Measurements from ENCODE around the gene AKR1C1.
"Not testable (repeated sequence)": the region's sequence is repeated elsewhere in the genome, so short reads cannot be mapped to it uniquely, and the experiment has no call there.

Gene AKR1C1

DNA sequence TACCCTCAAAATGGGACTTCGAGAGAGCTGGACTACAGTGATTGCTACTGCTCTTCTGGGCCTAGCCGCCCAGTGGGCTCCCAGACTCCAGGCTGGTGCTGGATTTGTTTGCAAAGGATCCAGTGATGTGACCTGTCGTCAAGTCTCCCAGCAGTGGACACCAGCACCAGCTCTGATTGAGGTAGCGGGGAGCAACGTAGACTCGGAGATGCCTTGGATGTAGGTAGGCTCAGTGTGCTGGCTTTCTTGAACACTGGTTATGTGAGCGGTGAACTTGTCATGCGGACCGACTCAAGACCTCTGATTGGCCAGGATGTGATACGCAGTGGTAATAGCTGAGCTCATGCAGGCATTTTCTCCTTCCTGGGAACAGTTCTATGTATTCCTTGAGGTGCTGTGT is 21.0 kb downstream of the AKR1C1 start:
- DNase-seq (ENCODE audit: low read depth) = no peak

DNA sequence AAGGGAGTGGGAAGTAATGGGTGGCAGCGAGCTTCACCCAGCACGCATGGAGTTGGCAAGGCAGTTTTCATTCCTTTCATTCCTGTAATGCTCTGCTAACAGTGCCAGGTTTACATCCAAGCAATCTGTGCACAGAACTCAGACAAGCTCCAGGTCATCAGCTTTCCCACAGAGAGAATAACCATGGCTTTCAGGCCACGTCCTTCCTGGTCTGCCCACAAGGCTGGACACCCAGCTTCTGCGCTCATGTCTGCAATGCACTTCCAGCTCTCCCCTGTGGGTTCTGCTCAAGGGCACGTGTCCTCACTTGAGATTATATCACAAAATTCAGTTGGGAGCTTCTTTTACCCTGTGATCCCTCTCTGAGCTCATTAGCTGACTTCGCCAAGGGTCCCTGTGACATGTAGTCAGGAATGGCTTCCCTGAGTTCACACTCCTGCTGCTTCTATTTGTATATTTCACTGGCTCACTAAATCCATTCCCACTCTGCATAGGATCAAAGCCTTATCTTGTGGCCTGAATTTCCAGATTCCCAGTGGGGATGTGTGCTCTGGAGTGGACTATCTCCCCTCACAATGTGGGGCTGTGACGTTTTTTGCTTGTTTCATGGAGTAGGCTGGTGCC is 21.9 kb downstream of the AKR1C1 start:
- DNase-seq (ENCODE audit: low read depth) = no peak

DNA sequence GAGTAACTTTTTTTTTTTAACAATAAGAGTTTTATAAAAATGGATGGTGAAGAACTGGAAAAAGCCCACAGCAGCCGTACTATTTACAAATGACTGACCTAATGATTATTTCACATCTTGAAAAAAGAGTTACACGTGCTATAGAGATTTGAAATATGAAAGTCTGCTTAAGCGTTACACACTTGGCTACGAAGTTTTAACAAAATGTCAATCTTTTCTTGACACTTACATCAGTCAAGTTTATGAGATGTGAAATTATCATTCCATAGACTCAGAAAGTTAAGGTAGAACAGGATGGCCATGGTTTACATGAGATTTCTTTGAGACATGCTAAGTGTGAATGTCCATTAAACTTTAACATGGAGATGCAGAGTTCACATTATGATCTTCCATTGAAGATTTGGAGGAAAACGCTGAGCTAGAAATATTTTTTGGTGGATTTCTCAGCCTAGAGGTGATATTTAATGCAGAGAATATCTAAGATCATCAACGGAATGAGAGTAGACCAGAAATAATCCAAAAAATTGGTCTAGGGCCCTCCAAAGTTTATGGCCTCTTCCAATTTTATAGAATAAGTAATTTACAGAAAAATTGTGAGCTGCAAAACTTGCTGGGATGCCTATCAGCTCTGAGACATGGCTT is 24.9 kb downstream of the AKR1C1 start:
- DNase-seq (ENCODE audit: low read depth) = not testable (repeated sequence)

DNA sequence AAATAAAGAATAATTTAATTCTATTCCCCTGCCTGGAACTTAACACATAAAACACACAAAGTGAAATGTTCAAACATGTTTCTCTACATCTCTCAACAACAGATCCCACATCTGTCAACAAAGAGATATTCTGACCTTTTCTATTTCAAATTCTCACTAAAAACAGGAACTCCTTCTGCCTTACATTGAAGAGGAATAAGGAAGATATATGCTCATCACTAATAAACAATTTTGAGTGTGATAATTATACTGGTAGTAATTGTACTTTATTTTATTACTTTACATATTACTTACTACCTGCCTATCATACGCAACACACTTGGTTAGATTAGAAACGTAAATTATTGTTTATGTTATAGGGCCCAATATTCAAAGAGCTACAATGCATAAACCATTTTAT is 27.0 kb downstream of the AKR1C1 start:
- no peak for DNase-seq (ENCODE audit: low read depth)

- DNase-seq (ENCODE audit: low read depth) = not testable (repeated sequence)
Measured at GRCh38 chr10:4991463-4991862, 28.2 kb downstream of the AKR1C1 start.

DNA sequence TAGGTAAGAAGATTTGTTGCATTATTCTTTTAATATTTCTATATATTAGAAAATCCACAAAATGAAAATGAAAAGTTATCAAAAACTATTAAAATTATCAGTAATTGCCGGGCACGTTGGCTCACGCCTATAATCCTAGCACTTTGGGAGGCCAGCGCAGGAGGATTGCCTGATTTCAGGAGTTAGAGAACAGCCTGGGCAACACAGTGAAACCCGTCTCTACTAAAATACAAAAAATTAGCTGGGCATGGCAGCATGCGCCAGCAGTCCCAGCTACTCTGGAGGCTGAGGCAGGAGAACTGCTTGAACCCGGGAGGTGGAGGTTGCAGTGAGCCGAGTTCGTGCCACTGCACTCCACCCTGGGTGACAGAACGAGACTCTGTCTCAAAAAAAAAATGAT is 29.3 kb downstream of the AKR1C1 start:
- not testable (repeated sequence) for DNase-seq (ENCODE audit: low read depth)

- DNase-seq (ENCODE audit: low read depth) = not testable (repeated sequence)
Measured at GRCh38 chr10:4994260-4994659, 31.0 kb downstream of the AKR1C1 start.

- no peak for DNase-seq (ENCODE audit: low read depth)
Measured at GRCh38 chr10:4998671-4999070, 35.5 kb downstream of the AKR1C1 start.

DNA sequence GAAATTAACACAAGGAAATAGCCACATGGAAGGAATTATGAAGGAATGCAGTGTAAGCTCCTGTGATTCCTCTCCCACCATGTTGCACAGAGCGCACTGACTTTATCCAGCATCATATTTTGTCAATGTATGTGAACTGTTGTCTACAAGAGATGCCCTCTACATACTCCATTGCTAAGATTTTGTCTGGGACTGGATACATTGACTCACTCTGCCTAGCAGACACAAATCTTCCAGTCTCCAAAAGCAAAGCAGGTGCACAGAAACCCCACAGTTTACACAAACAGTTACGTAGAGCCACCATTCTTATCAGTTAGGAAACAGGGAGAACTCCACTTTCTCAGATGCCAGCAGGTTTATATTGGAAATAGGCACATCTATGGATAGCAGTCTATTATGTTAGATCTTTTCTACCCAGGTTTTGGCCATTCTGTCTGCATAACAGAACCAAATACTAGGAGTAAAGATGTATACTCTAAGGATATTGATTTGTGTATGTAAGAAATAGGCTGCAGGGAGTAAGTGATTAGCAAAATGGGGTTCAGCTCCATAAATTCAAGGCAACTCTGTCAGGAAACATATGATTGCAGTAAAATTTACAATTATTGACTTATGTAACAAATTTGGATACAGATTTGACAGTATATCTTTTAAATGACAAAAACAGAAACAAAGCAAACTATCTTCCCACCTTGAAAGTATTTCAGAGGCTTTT is 39.0 kb downstream of the AKR1C1 start:
- no peak for DNase-seq (ENCODE audit: low read depth)

DNA sequence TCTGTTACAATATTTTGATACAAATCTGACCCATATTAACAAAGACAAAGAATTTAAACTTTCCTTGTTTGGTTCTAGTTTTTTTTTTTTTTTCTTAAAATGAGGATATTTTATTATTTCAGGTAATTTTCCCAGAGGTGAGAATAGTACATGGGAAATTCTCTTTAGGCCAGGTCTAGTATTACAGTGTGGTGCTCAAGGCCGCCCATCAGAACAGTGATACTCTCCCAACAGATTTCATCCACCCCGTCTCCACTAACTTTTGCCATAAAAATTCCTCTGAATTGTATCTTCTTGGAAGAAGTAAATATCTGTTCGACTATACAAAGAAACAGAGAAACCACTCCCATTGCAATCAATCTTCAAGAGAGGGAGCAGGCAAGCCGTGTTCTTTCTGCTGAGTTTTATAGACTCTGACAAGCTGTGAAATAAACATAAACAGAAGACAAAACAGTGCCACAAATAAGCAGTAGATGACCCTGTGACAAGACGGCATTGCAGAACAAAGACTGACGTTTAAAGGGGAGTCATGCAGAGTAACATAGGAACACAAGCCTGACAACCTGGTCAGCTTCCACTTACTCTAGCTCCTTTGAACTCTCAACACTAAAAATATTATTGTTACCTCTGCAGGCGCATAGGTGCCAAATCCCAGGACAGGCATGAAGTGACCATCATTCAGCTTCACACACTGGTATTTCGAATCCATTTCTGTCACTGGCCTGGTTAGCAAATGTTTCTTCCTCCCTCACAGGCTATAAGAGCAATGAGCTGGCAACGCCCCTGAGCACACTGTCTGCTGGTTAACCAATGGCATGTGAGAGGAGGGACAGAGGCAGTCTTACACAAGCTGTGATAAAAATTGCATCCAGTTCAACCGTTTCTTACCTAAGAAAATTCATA is 40.2 kb downstream of the AKR1C1 start, which contains the start of gene AKR1C2:
Gene AKR1C2 (minus strand): TSS at position 731 of the 903 bp plus-strand sequence. CDS start 22 bp downstream, at position 709.
- not testable (repeated sequence) for DNase-seq (ENCODE audit: low read depth)

DNA sequence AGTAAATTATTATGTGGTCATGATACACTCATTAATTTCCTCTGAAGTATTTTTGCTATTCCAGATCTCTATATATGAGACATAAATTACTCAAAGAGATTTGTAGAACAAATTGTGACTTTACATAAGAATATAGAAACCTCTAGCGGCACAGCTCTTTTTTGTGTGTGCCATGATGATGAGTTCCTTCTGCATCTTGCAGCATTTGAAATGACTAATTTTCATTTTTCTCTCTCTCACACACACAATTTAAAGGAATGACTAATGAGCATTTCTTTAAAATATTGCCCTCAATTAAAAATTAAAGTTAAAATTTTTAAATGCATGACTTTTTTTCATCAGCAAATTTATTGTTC is 40.8 kb downstream of the AKR1C1 start:
- DNase-seq (ENCODE audit: low read depth) = not testable (repeated sequence)

GRCh38 chr10:5004501-5004900 is 41.3 kb downstream of the AKR1C1 start:
- not testable (repeated sequence) for DNase-seq (ENCODE audit: low read depth)

- DNase-seq (ENCODE audit: low read depth) = not testable (repeated sequence)
Measured at GRCh38 chr10:5008857-5009548, 45.8 kb downstream of the AKR1C1 start.

DNA sequence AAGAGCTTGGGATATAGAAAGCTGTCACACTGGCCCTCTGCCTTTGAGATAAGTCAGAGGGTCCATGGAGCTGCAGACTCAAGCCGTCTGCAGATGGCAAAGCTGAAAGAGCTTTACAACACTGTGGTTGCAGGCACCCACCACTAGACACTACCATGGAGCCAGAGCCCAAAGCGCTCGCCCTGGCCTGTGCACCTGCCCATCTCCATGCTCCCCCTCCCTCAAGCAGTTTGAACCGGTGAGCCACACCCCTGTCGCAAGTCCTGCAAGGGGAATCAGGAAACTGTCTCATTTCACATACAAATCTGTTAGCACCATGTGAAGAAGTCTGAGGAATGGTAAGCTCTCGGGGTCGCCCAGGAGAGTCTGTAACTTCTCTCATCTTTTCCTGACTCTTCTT is 46.8 kb downstream of the AKR1C1 start:
- not testable (repeated sequence) for DNase-seq (ENCODE audit: low read depth)

GRCh38 chr10:5011392-5011791 is 48.2 kb downstream of the AKR1C1 start:
- DNase-seq (ENCODE audit: low read depth) = not testable (repeated sequence)

DNA sequence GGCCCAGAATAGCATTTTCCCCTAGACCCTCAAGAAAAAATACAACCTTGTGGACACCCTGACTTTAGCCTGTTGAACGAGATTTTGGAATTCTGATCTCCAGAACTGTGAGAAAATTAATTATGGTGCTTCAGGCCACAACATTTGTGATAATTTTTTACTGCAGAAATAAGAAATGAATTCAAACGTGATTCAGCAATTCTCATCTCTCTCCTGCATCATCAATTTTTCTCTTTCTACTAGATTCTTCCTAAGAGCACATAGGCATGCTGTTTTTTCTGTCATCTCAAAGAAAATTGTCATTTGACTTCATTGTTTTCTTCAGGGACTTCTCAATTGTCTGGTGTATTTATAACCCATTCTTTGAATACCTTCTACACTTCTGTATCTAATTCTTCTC is 49.4 kb downstream of the AKR1C1 start:
- DNase-seq (ENCODE audit: low read depth) = no peak

- DNase-seq (ENCODE audit: low read depth) = no peak
Measured at GRCh38 chr10:5013385-5013784, 50.2 kb downstream of the AKR1C1 start.

GRCh38 chr10:5014200-5014910 is 51.1 kb downstream of the AKR1C1 start:
- not testable (repeated sequence) for DNase-seq (ENCODE audit: low read depth)

- no peak for DNase-seq (ENCODE audit: low read depth)
Measured at GRCh38 chr10:5014936-5015335, 51.7 kb downstream of the AKR1C1 start.

DNA sequence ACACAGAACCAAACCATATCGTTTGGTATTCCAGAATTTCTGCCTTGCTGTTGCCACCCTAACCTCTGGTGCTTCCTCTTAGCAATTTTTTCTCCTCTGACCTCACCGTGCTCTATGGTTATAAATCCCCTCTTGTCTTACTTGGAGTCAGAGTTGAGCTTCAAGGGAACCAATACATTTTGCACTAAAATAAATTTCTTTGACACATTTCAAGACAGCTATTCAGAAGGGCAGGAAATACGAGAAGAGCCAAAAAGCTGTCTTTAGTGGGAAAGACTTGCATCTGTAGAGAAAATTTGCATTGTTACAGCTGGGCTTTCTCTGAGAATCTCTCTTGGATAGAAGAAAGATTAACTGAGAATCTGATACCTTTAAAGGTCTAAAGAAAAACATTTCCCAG is 54.9 kb downstream of the AKR1C1 start:
- DNase-seq (ENCODE audit: low read depth) = no peak

All from CMK (cell line).